Testis (tissue), 2 donors: Measurements from ENCODE around the gene LBP.

Experiments used
- POLR2A ChIP-seq: fragments of 450-650 bp; IDR thresholded peaks from one replicate; pipeline ENCODE4 v1.6.1; 2017; ENCODE audit warnings: antibody characterized with exemption, mild to moderate bottlenecking, moderate library complexity
- TF ChIP-seq, protein P1 (sequence below), 3 experiments: fragments of 450-650 bp in 2 of 3; fragments of 200-600 bp in 1 of 3; sonication (generic) in 1 of 3; IDR thresholded peaks; one replicate each; pipeline ENCODE4 v1.5.1; 2016 to 2019; ENCODE audit warnings: antibody characterized with exemption in 3 of 3, mild to moderate bottlenecking in 2 of 3, moderate library complexity in 1 of 3

DNA sequence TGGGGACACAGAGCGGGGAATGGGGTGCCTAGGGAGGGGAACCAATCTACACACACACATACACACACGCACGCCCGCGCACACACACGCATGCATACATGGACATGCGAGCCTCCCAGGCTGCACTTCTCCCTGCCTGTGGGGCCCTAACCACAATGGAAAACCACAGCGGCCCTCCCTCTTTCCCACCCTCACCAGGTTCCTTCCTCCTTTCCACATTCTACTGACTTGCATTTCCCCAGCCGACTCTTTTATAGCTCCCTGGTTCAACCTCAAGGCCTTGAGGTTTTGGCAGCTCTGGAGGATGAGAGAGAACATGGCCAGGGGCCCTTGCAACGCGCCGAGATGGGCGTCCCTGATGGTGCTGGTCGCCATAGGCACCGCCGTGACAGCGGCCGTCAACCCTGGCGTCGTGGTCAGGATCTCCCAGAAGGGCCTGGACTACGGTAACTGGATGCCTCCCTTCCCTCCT is 42.3 kb upstream of the LBP start, which contains the start of gene BPI:
- TF ChIP-seq POLR2A: no peak
- TF ChIP-seq, protein P1, sequence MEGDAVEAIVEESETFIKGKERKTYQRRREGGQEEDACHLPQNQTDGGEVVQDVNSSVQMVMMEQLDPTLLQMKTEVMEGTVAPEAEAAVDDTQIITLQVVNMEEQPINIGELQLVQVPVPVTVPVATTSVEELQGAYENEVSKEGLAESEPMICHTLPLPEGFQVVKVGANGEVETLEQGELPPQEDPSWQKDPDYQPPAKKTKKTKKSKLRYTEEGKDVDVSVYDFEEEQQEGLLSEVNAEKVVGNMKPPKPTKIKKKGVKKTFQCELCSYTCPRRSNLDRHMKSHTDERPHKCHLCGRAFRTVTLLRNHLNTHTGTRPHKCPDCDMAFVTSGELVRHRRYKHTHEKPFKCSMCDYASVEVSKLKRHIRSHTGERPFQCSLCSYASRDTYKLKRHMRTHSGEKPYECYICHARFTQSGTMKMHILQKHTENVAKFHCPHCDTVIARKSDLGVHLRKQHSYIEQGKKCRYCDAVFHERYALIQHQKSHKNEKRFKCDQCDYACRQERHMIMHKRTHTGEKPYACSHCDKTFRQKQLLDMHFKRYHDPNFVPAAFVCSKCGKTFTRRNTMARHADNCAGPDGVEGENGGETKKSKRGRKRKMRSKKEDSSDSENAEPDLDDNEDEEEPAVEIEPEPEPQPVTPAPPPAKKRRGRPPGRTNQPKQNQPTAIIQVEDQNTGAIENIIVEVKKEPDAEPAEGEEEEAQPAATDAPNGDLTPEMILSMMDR (IDR thresholded peaks at IDR 0.05): no peak
